DND-41 (cell line): Measurements from ENCODE around the gene VPS8.

Source experiments
- CTCF ChIP-seq: IDR thresholded peaks from 2 replicates; pipeline ENCODE4 v1.5.1; 2012; ENCODE audit warnings: borderline replicate concordance, low read length, moderate library complexity, mild to moderate bottlenecking; ENCODE audit not compliant: poor library complexity, severe bottlenecking; ENCODE audit errors: extremely low read depth
- EZH2 ChIP-seq: IDR thresholded peaks from 3 replicates; pipeline ENCODE4 v1.6.1; 2012; ENCODE audit warnings: borderline replicate concordance, low read depth, mild to moderate bottlenecking, moderate library complexity, low read length, inconsistent platforms; ENCODE audit not compliant: severe bottlenecking

- TF ChIP-seq EZH2 (no peak), CTCF (no peak)
Observed at GRCh38 chr3:184806567-184807271, 5.2 kb upstream of the VPS8 start.
